ENCODE results near the gene ERI2. TPM values are rescaled to one million over a fixed set of nuclear protein-coding genes. Genes with fewer than 3 reads are reported as not detected.

The ERI2 gene
- total RNA-seq, 2 experiments from 2014 or later: 16.1 to 17.7 TPM

DNA sequence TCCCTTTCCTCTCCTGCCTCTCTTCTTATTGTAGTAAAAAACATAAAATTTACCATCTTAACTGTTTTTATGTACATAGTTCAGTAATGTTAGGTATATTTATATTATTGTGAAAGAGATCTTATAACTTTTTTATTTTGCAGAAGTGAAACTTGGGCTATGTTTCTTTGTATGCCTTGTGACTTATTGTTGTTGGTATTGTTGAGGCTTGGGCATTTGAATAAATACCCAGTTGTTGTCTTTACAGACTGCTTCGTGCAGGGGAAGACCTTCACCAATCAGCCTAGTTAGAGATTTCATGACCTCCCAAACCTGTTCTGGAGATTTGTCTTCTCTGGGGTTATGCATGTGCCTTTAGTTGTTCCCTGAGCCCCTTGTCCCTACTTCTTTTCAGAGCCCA lies 32.0 kb upstream of the ERI2 start:
- Mint-ChIP-seq H3K27ac (no peak overlapping the region), H3K4me3 (no peak overlapping the region), H3K4me1 (ENCODE audit: low read depth) (peaks cover under 1% of the 10 kb centered on the region), H3K9me3 (peaks cover 14% of the 10 kb centered on the region), H3K36me3 (ENCODE audit: low read depth) (peaks cover 59% of the 10 kb centered on the region), H3K27me3 (no peaks in the 10 kb centered on the region)
- POLR2A ChIA-PET: no interaction called here
- DNase-seq (no peak), ATAC-seq (no peak)
- TF ChIP-seq, protein P1, sequence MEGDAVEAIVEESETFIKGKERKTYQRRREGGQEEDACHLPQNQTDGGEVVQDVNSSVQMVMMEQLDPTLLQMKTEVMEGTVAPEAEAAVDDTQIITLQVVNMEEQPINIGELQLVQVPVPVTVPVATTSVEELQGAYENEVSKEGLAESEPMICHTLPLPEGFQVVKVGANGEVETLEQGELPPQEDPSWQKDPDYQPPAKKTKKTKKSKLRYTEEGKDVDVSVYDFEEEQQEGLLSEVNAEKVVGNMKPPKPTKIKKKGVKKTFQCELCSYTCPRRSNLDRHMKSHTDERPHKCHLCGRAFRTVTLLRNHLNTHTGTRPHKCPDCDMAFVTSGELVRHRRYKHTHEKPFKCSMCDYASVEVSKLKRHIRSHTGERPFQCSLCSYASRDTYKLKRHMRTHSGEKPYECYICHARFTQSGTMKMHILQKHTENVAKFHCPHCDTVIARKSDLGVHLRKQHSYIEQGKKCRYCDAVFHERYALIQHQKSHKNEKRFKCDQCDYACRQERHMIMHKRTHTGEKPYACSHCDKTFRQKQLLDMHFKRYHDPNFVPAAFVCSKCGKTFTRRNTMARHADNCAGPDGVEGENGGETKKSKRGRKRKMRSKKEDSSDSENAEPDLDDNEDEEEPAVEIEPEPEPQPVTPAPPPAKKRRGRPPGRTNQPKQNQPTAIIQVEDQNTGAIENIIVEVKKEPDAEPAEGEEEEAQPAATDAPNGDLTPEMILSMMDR (IDR thresholded peaks at IDR 0.05): no peak
- intact Hi-C loops (cut with micrococcal nuclease): no loop called here
- CTCF ChIA-PET: no interaction called here

DNA sequence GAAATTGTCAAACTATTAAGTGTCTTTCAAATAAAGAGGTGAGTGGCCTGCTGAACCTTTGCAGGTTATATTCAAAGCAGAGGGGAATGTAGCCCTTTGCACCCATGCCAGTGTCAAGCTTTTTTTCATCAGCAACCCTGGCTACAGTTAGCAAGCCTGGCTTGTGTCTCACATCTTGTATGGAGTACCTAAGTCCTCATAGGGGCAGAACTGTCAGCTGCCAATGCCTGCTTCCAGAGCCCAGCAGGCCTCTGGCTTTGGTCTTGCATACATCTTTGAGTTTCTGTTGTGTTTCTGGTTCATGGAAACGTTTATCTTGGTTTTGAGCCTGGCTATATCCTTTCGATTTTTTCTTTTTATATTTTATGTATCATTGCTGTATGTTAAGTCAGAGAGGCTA lies 26.8 kb upstream of the ERI2 start:
- H3K27ac Mint-ChIP-seq: no peak overlapping the region
- peaks cover 43% of the 10 kb centered on the region for H3K36me3 Mint-ChIP-seq (ENCODE audit: low read depth)
- ChIA-PET CTCF (no interaction called here), POLR2A (interaction anchor here (1.0 kb wide), 1 partner anchor 11 kb away, joined by 3 read pairs; no protein-coding TSS in a partner anchor)
- TF ChIP-seq, protein P1 (IDR thresholded peaks at IDR 0.05): no peak
- H3K9me3 Mint-ChIP-seq: peaks cover 14% of the 10 kb centered on the region
- ATAC-seq (no peak), DNase-seq (no peak)
- H3K4me3 Mint-ChIP-seq: no peak overlapping the region
- H3K4me1 Mint-ChIP-seq (ENCODE audit: low read depth): no peaks in the 10 kb centered on the region
- intact Hi-C loops (cut with micrococcal nuclease): no loop called here
- H3K27me3 Mint-ChIP-seq: no peaks in the 10 kb centered on the region

DNA sequence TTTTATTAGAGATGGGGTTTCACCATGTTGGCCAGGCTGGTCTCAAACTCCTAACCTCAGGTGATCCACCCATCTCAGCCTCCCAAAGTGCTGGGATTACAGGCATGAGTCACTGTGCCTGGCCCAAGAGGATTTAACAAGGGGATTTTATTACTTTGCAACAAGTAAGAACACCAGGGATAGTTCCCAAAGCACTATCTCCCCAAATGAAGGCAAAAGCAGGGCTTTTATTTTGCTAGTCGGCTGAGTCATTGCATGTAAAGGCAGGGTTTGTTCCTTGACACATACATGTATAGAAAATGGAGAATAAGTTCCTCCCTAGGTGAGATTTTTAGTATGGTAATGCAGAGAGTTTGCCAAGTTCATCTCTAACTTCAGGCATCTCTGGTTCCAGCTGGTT lies 24.1 kb upstream of the ERI2 start:
- Mint-ChIP-seq H3K9me3 (peaks cover 6% of the 10 kb centered on the region), H3K4me1 (ENCODE audit: low read depth) (no peaks in the 10 kb centered on the region), H3K27ac (no peak overlapping the region), H3K27me3 (no peaks in the 10 kb centered on the region), H3K36me3 (ENCODE audit: low read depth) (peaks cover 23% of the 10 kb centered on the region), H3K4me3 (no peak overlapping the region)
- ChIA-PET CTCF (no interaction called here), POLR2A (no interaction called here)
- intact Hi-C loops (cut with micrococcal nuclease): no loop called here
- DNase-seq (no peak), ATAC-seq (no peak)
- TF ChIP-seq, protein P1 (IDR thresholded peaks at IDR 0.05): no peak

DNA sequence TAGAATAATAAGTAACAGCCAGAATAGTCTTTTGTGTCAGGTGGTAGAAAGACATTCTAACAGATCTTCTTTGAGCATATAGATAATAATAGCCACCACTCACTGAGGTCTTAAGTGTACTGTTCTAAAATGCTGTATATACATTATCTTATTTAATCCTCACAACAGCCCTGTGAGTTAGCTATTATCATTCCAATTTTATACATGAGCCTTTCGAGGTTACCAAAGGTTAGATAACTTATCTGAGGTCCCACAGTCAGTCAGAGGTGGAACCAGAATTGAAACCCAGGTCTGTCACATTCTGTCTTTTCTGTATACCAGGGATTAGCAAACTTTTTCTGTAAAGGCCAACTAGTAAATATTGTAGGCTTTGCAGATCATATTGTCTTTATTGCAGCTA lies 23.3 kb upstream of the ERI2 start:
- Mint-ChIP-seq H3K4me1 (ENCODE audit: low read depth) (no peaks in the 10 kb centered on the region), H3K9me3 (peaks cover 2% of the 10 kb centered on the region), H3K36me3 (ENCODE audit: low read depth) (peaks cover 15% of the 10 kb centered on the region), H3K27me3 (no peaks in the 10 kb centered on the region), H3K4me3 (no peak overlapping the region), H3K27ac (no peak overlapping the region)
- TF ChIP-seq, protein P1 (IDR thresholded peaks at IDR 0.05): no peak
- no peak for DNase-seq
- POLR2A ChIA-PET: no interaction called here
- ATAC-seq: no peak
- intact Hi-C loops (cut with micrococcal nuclease): no loop called here
- CTCF ChIA-PET: no interaction called here

DNA sequence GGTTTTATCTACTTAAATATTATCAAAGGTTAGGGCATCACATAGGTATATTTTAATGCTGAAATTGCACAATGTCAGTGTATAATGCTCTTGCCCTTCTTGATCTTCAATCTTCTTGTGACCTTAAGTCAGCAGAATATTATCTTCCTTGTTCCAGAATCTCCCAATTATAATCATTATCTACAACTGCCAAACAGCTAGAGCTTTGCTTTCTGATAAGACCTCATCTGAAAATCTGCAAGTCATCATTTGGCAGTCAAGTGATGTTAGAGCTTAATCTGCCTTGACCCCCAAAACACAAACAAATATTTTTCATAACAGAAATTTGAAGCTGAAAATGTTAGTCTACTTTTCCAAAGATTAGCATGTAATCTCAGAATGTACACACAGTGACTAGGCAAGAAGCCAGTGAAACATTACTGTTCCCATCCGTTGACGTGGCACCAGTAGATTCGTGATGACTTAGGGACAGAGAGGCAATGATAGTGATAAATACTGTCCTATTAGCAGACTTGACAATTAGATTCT lies 19.8 kb upstream of the ERI2 start:
- ChIA-PET POLR2A (interaction anchor here (1.0 to 1.4 kb wide), 2 partner anchors 19 to 255 kb away, joined by 3 to 4 read pairs; partner anchors contain the start of genes ERI2 and REXO5), CTCF (interaction anchor here (0.9 kb wide), 1 partner anchor 28 kb away, joined by 3 read pairs; no protein-coding TSS in a partner anchor)
- TF ChIP-seq, protein P1 (IDR thresholded peaks at IDR 0.05): no peak
- Mint-ChIP-seq H3K4me3 (no peak overlapping the region), H3K27ac (no peak overlapping the region), H3K27me3 (no peaks in the 10 kb centered on the region), H3K36me3 (ENCODE audit: low read depth) (peaks cover 21% of the 10 kb centered on the region), H3K4me1 (ENCODE audit: low read depth) (peaks cover 13% of the 10 kb centered on the region), H3K9me3 (no peaks in the 10 kb centered on the region)
- ATAC-seq (no peak), DNase-seq (no peak)
- intact Hi-C loops (cut with micrococcal nuclease): no loop called here
